Loucy (cell line): Measurements from ENCODE around the gene USH1C.

Source experiments
- H2AFZ ChIP-seq: fragments of 200-600 bp; sonication (generic); 2 replicates; pipeline ENCODE4 v1.6.0; 2016; ENCODE audit warnings: antibody characterized with exemption, mild to moderate bottlenecking, low read length, moderate library complexity
- H3F3A ChIP-seq: fragments of 200-600 bp; 2 replicates; pipeline ENCODE4 v1.6.0; 2016; ENCODE audit warnings: antibody characterized with exemption, low read depth, mild to moderate bottlenecking
- H3K27me3 ChIP-seq: fragments of 200-600 bp; sonication (generic); 2 replicates; pipeline ENCODE4 v1.6.1; 2014; ENCODE audit warnings: low read length, mild to moderate bottlenecking; ENCODE audit not compliant: insufficient read depth, poor library complexity, severe bottlenecking
- H3K36me3 ChIP-seq: fragments of 200-600 bp; sonication (generic); 2 replicates; pipeline ENCODE4 v1.6.1; 2016; ENCODE audit warnings: low read length; ENCODE audit not compliant: insufficient read depth
- H3K4me1 ChIP-seq: fragments of 200-600 bp; sonication (generic); 2 replicates; pipeline ENCODE4 v1.5.1; 2014; ENCODE audit warnings: low read length, mild to moderate bottlenecking; ENCODE audit not compliant: insufficient read depth, poor library complexity, severe bottlenecking
- H3K4me2 ChIP-seq: fragments of 200-600 bp; sonication (generic); 2 replicates; pipeline ENCODE4 v1.6.0; 2014; ENCODE audit warnings: antibody characterized with exemption, low read length, low read depth, mild to moderate bottlenecking; ENCODE audit not compliant: poor library complexity, severe bottlenecking
- H3K4me3 ChIP-seq: fragments of 200-600 bp; sonication (generic); 2 replicates; pipeline ENCODE4 v1.5.1; 2014; ENCODE audit warnings: low read length, mild to moderate bottlenecking, mixed read lengths; ENCODE audit not compliant: poor library complexity, severe bottlenecking
- H3K79me2 ChIP-seq: fragments of 200-600 bp; sonication (generic); 2 replicates; pipeline ENCODE4 v1.6.1; 2014; ENCODE audit warnings: low read length; ENCODE audit not compliant: insufficient read depth
- H3K9ac ChIP-seq: fragments of 200-600 bp; sonication (generic); 2 replicates; pipeline ENCODE4 v1.6.0; 2014; ENCODE audit warnings: mild to moderate bottlenecking, low read depth, low read length, moderate library complexity; ENCODE audit not compliant: poor library complexity, severe bottlenecking
- H3K9me2 ChIP-seq: fragments of 200-600 bp; sonication (generic); replicated peaks from 2 replicates; pipeline ENCODE4 v1.6.1; 2016; ENCODE audit warnings: low read depth, low read length, mixed read lengths
- H3K9me3 ChIP-seq: fragments of 200-600 bp; sonication (generic); 2 replicates; pipeline ENCODE4 v1.6.1; 2014; ENCODE audit warnings: mild to moderate bottlenecking, antibody characterized with exemption, low read length, low read depth; ENCODE audit not compliant: insufficient read depth
- H4K20me1 ChIP-seq: fragments of 200-600 bp; sonication (generic); 2 replicates; pipeline ENCODE4 v1.6.0; 2014; ENCODE audit warnings: antibody characterized with exemption, low read length, mild to moderate bottlenecking; ENCODE audit not compliant: insufficient read depth, poor library complexity, severe bottlenecking
- CTCF ChIP-seq: fragments of 200-600 bp; sonication (generic); conservative IDR thresholded peaks from 2 replicates; pipeline ENCODE4 v1.5.1; 2014; ENCODE audit warnings: mild to moderate bottlenecking, antibody characterized with exemption, low read length
- EZH2phosphoT487 ChIP-seq: fragments of 200-600 bp; IDR thresholded peaks from 2 replicates; pipeline ENCODE4 v1.6.1; 2018; ENCODE audit warnings: antibody characterized with exemption, mild to moderate bottlenecking, moderate library complexity, borderline replicate concordance

Gene USH1C

GRCh38 chr11:17543041-17543440, 1.2 kb downstream of the USH1C start:
- no peak overlapping the region for H3K4me2 ChIP-seq
- H3K36me3 ChIP-seq = no peaks in the 10 kb centered on the region
- no peaks in the 10 kb centered on the region for H3K4me1 ChIP-seq
- H3K9me3 ChIP-seq = no peaks in the 10 kb centered on the region
- H3K9ac ChIP-seq = no peak overlapping the region
- H3F3A ChIP-seq = no peaks in the 10 kb centered on the region
- TF ChIP-seq CTCF (no peak), EZH2phosphoT487 (no peak)
- H3K79me2 ChIP-seq = no peaks in the 10 kb centered on the region
- no peaks in the 10 kb centered on the region for H3K9me2 ChIP-seq
- no peak overlapping the region for H3K4me3 ChIP-seq
- H3K27me3 ChIP-seq = no peaks in the 10 kb centered on the region
- H2AFZ ChIP-seq = no peak overlapping the region
- no peaks in the 10 kb centered on the region for H4K20me1 ChIP-seq

- Histone ChIP-seq H3K79me2 (no peaks in the 10 kb centered on the region), H3K4me2 (no peak overlapping the region), H3F3A (no peaks in the 10 kb centered on the region), H3K9ac (no peak overlapping the region), H3K9me2 (no peaks in the 10 kb centered on the region), H4K20me1 (no peaks in the 10 kb centered on the region), H3K27me3 (no peaks in the 10 kb centered on the region), H3K4me3 (no peak overlapping the region), H3K4me1 (no peaks in the 10 kb centered on the region), H3K9me3 (no peaks in the 10 kb centered on the region), H2AFZ (no peak overlapping the region), H3K36me3 (no peaks in the 10 kb centered on the region)
- no peak for TF ChIP-seq CTCF
- no peak for TF ChIP-seq EZH2phosphoT487
These were observed 2.0 kb downstream of the USH1C start for GRCh38 chr11:17542249-17542648.

- H3K36me3 ChIP-seq = no peaks in the 10 kb centered on the region
- no peak overlapping the region for H3K4me2 ChIP-seq
- no peak overlapping the region for H3K9ac ChIP-seq
- no peaks in the 10 kb centered on the region for H3K27me3 ChIP-seq
- H3F3A ChIP-seq = no peaks in the 10 kb centered on the region
- no peaks in the 10 kb centered on the region for H3K79me2 ChIP-seq
- H3K4me3 ChIP-seq = no peak overlapping the region
- H3K9me3 ChIP-seq = no peaks in the 10 kb centered on the region
- H3K4me1 ChIP-seq = no peaks in the 10 kb centered on the region
- TF ChIP-seq EZH2phosphoT487 = no peak
- TF ChIP-seq CTCF = no peak
- no peaks in the 10 kb centered on the region for H3K9me2 ChIP-seq
- no peaks in the 10 kb centered on the region for H4K20me1 ChIP-seq
- no peak overlapping the region for H2AFZ ChIP-seq
These were observed 2.8 kb downstream of the USH1C start for GRCh38 chr11:17541330-17541885.
